Stimulated activated naive CD8-positive, alpha-beta T cell treated with anti-CD3 and anti-CD28 coated beads, Interleukin-15, amount 100 ng/mL, for 72 hours (primary cell): ENCODE data around the gene SLC39A11.
A peak's percentile ranks its signal among the peaks of the same experiment; 100 is the strongest.

ENCODE experiments used
- ATAC-seq: fragments of 150-1000 bp; cut with Tn5 transposase; 2 replicates; pipeline ENCODE4 v1.10.0; 2021; ENCODE audit warnings: mild to moderate bottlenecking, moderate library complexity
- DNase-seq, 2 donors: peaks; one replicate each; pipeline ENCODE4 v3.0.0; 2021 to 2022
- H3K27ac Mint-ChIP-seq, 2 donors: one replicate each; pipeline ENCODE4 v1.8.0; 2022; ENCODE audit warnings: mild to moderate bottlenecking in 2 of 2, mixed read lengths in 2 of 2, moderate library complexity in 2 of 2
- H3K27me3 Mint-ChIP-seq: one replicate; pipeline ENCODE4 v1.8.0; 2022; ENCODE audit warnings: mixed read lengths
- H3K4me1 Mint-ChIP-seq: one replicate; pipeline ENCODE4 v1.8.0; 2022; ENCODE audit warnings: mild to moderate bottlenecking, mixed read lengths
- H3K4me3 Mint-ChIP-seq, 2 donors: one replicate each; pipeline ENCODE4 v1.8.0; 2022; ENCODE audit warnings: mild to moderate bottlenecking in 2 of 2, mixed read lengths in 2 of 2, moderate library complexity in 1 of 2
- H3K9me3 Mint-ChIP-seq, 2 donors: one replicate each; pipeline ENCODE4 v1.8.0; 2022; ENCODE audit warnings: mixed read lengths in 2 of 2

Gene SLC39A11

GRCh38 chr17:73048170-73048569 lies 44.3 kb downstream of the SLC39A11 start:
- ATAC-seq (no peak), DNase-seq (no peak)
- no peaks in the 10 kb centered on the region for H3K27me3 Mint-ChIP-seq
- H3K9me3 Mint-ChIP-seq = peaks cover 0 to 7% of the 10 kb centered on the region in 2 donors
- H3K4me1 Mint-ChIP-seq = no peaks in the 10 kb centered on the region
- H3K27ac Mint-ChIP-seq = no peak overlapping the region
- no peak overlapping the region for H3K4me3 Mint-ChIP-seq

GRCh38 chr17:73045724-73046123 lies 46.8 kb downstream of the SLC39A11 start:
- Mint-ChIP-seq H3K4me3 (no peak overlapping the region), H3K9me3 (peaks cover 12 to 14% of the 10 kb centered on the region in 2 donors), H3K4me1 (no peaks in the 10 kb centered on the region), H3K27ac (no peak overlapping the region), H3K27me3 (no peaks in the 10 kb centered on the region)
- ATAC-seq (no peak), DNase-seq (no peak)

GRCh38 chr17:73043686-73044581 lies 48.6 kb downstream of the SLC39A11 start:
- ATAC-seq (no peak), DNase-seq (no peak)
- H3K4me3 Mint-ChIP-seq = no peak overlapping the region
- H3K27me3 Mint-ChIP-seq = no peaks in the 10 kb centered on the region
- no peaks in the 10 kb centered on the region for H3K4me1 Mint-ChIP-seq
- H3K27ac Mint-ChIP-seq = no peak overlapping the region
- H3K9me3 Mint-ChIP-seq = peaks cover 10 to 21% of the 10 kb centered on the region in 2 donors

GRCh38 chr17:73042809-73043685 lies 49.4 kb downstream of the SLC39A11 start:
- Mint-ChIP-seq H3K4me1 (no peaks in the 10 kb centered on the region), H3K27ac (no peak overlapping the region), H3K4me3 (no peak overlapping the region), H3K9me3 (peaks cover 10 to 24% of the 10 kb centered on the region in 2 donors), H3K27me3 (no peaks in the 10 kb centered on the region)
- ATAC-seq (no peak), DNase-seq (no peak)

GRCh38 chr17:73042225-73042624 lies 50.3 kb downstream of the SLC39A11 start:
- peaks cover 10 to 24% of the 10 kb centered on the region in 2 donors for H3K9me3 Mint-ChIP-seq
- no peaks in the 10 kb centered on the region for H3K27me3 Mint-ChIP-seq
- H3K4me3 Mint-ChIP-seq = no peak overlapping the region
- H3K27ac Mint-ChIP-seq = no peak overlapping the region
- ATAC-seq (no peak), DNase-seq (no peak)
- no peaks in the 10 kb centered on the region for H3K4me1 Mint-ChIP-seq

GRCh38 chr17:73039282-73039681 lies 53.2 kb downstream of the SLC39A11 start:
- peak overlapping the region in 1 of 2 donors; percentile 85 for H3K27ac Mint-ChIP-seq
- H3K27me3 Mint-ChIP-seq = no peaks in the 10 kb centered on the region
- no peaks in the 10 kb centered on the region for H3K4me1 Mint-ChIP-seq
- DNase-seq (no peak), ATAC-seq (no peak)
- no peak overlapping the region for H3K4me3 Mint-ChIP-seq
- H3K9me3 Mint-ChIP-seq = peaks cover 10 to 24% of the 10 kb centered on the region in 2 donors

GRCh38 chr17:73031472-73031871 lies 61.0 kb downstream of the SLC39A11 start:
- Mint-ChIP-seq H3K9me3 (no peaks in the 10 kb centered on the region), H3K4me3 (no peak overlapping the region), H3K4me1 (no peaks in the 10 kb centered on the region), H3K27ac (no peak overlapping the region), H3K27me3 (no peaks in the 10 kb centered on the region)
- DNase-seq (no peak), ATAC-seq (no peak)

GRCh38 chr17:73030995-73031394 lies 61.5 kb downstream of the SLC39A11 start:
- H3K27ac Mint-ChIP-seq = no peak overlapping the region
- DNase-seq = no peak
- H3K9me3 Mint-ChIP-seq = peaks cover 0 to 1% of the 10 kb centered on the region in 2 donors

GRCh38 chr17:73030501-73030921 lies 62.0 kb downstream of the SLC39A11 start:
- Mint-ChIP-seq H3K27ac (no peak overlapping the region), H3K9me3 (peaks cover 0 to 4% of the 10 kb centered on the region in 2 donors), H3K27me3 (no peaks in the 10 kb centered on the region), H3K4me1 (no peaks in the 10 kb centered on the region), H3K4me3 (no peak overlapping the region)
- no peak for DNase-seq
- no peak for ATAC-seq

More at GRCh38 chr17:73030995-73031394, 61.5 kb downstream of the SLC39A11 start:
- Mint-ChIP-seq H3K4me1 (no peaks in the 10 kb centered on the region), H3K27me3 (no peaks in the 10 kb centered on the region), H3K4me3 (no peak overlapping the region)
- ATAC-seq = no peak

- ATAC-seq = no peak
- Mint-ChIP-seq H3K4me1 (no peaks in the 10 kb centered on the region), H3K27me3 (no peaks in the 10 kb centered on the region), H3K4me3 (no peak overlapping the region), H3K9me3 (peaks cover 0 to 4% of the 10 kb centered on the region in 2 donors), H3K27ac (no peak overlapping the region)
- no peak for DNase-seq
Measured at GRCh38 chr17:73029991-73030390, 62.5 kb downstream of the SLC39A11 start.

- Mint-ChIP-seq H3K4me1 (no peaks in the 10 kb centered on the region), H3K4me3 (no peak overlapping the region), H3K9me3 (peaks cover 0 to 4% of the 10 kb centered on the region in 2 donors), H3K27ac (no peak overlapping the region), H3K27me3 (no peaks in the 10 kb centered on the region)
- DNase-seq = no peak
- no peak for ATAC-seq
Measured at GRCh38 chr17:73029021-73029420, 63.5 kb downstream of the SLC39A11 start.

GRCh38 chr17:73028299-73028755 lies 64.2 kb downstream of the SLC39A11 start:
- Mint-ChIP-seq H3K9me3 (peaks cover 0 to 4% of the 10 kb centered on the region in 2 donors), H3K4me1 (no peaks in the 10 kb centered on the region), H3K27me3 (no peaks in the 10 kb centered on the region), H3K4me3 (no peak overlapping the region), H3K27ac (no peak overlapping the region)
- no peak for DNase-seq
- no peak for ATAC-seq

- Mint-ChIP-seq H3K4me3 (no peak overlapping the region), H3K27ac (no peak overlapping the region), H3K4me1 (no peaks in the 10 kb centered on the region), H3K27me3 (no peaks in the 10 kb centered on the region), H3K9me3 (peaks cover 4 to 7% of the 10 kb centered on the region in 2 donors)
- DNase-seq (no peak), ATAC-seq (no peak)
Measured at GRCh38 chr17:73027130-73027741, 65.3 kb downstream of the SLC39A11 start.

GRCh38 chr17:73025041-73025560 lies 67.4 kb downstream of the SLC39A11 start:
- H3K4me3 Mint-ChIP-seq = no peak overlapping the region
- no peak overlapping the region for H3K27ac Mint-ChIP-seq
- peaks cover 9 to 23% of the 10 kb centered on the region in 2 donors for H3K9me3 Mint-ChIP-seq
- no peaks in the 10 kb centered on the region for H3K27me3 Mint-ChIP-seq
- ATAC-seq (no peak), DNase-seq (no peak)
- no peaks in the 10 kb centered on the region for H3K4me1 Mint-ChIP-seq

GRCh38 chr17:73023759-73024158 lies 68.7 kb downstream of the SLC39A11 start:
- H3K4me3 Mint-ChIP-seq = no peak overlapping the region
- no peak overlapping the region for H3K27ac Mint-ChIP-seq
- ATAC-seq (no peak), DNase-seq (no peak)
- no peaks in the 10 kb centered on the region for H3K27me3 Mint-ChIP-seq
- H3K4me1 Mint-ChIP-seq = no peaks in the 10 kb centered on the region
- H3K9me3 Mint-ChIP-seq = peaks cover 9 to 36% of the 10 kb centered on the region in 2 donors
